Measurements from ENCODE around the gene GCDH.
"Not testable (repeated sequence)": the region's sequence is repeated elsewhere in the genome, so short reads cannot be mapped to it uniquely, and the experiment has no call there.

GCDH gene

DNA sequence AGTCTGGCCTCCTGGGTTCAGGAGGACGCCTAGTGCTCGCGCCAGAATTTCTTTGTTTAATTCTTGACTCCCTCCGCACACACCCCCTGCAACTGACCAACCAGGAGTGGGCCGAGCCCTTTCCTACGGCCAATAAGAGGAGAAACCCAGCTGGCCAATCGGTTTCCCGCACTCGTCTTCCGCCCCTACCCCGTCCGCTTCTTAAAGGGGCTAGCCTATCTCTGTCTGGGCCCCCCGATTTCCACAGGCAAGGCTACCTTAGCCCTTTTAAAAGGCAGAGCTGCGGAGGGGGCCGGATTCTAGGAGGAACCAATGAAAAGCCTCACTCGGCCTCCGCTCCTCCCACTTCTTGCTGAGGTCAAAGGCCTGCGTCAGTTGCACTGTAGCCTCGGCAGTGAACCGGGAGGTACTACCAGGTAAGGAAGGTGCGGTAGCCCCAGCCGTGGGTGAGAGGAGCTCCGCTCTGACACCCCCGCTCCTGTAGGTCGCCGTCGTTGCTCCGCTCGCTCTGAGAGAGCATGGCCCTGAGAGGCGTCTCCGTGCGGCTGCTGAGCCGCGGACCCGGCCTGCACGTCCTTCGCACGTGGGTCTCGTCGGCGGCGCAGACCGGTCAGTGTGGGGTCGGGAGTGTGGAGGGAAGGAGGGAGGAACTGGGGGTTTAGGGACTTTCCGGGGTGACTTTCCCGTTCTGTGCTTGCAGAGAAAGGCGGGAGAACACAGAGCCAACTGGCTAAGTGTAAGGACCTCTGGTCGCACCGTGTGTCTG lies at the start of gene GCDH:
Gene GCDH (plus strand): TSS at position 374 of the 766 bp plus-strand sequence. CDS start 145 bp downstream, at position 519.
- DNase-seq (ENCODE audit: low read depth): peak; percentile 98

DNA sequence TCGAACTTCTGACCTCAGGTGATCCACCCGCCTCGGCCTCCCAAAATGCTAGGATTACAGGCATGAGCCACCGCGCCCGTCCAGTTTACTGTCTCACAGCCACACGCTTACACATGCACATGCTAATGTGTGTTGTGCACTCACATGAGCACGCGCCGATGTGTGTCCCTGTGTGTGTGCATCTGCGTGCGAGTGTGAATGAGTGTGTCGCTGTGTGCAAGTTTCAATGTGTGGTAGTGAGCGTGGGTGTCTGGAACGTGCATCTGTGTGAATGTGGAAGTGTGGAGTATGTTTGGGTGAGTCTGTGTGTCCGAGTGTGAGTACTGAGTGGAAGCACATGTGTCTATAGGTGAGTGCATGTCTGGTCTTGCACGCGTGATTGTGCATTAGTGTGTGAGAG lies 48.4 kb upstream of the GCDH start:
- no peak for DNase-seq (ENCODE audit: low read depth)

DNA sequence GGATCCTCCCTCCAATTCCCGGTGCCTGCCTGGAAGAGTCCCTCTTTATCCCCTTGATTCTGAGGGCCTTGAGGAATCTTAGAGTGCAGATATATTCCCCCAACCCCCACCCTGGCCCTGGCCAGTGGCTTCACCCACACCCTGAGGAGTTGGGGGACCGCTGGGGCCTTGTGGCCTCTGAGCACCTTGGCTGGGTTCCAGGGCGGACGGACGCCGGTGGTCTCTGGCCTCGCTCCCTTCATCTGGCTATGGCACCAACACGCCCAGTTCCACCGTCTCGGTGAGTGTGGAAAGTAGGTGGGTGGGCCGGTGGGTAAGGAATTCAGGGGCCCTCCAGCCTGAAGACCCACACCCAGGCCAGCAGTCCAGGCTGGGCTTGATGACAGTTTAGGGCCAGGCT lies 47.6 kb upstream of the GCDH start:
- DNase-seq (ENCODE audit: low read depth): no peak

DNA sequence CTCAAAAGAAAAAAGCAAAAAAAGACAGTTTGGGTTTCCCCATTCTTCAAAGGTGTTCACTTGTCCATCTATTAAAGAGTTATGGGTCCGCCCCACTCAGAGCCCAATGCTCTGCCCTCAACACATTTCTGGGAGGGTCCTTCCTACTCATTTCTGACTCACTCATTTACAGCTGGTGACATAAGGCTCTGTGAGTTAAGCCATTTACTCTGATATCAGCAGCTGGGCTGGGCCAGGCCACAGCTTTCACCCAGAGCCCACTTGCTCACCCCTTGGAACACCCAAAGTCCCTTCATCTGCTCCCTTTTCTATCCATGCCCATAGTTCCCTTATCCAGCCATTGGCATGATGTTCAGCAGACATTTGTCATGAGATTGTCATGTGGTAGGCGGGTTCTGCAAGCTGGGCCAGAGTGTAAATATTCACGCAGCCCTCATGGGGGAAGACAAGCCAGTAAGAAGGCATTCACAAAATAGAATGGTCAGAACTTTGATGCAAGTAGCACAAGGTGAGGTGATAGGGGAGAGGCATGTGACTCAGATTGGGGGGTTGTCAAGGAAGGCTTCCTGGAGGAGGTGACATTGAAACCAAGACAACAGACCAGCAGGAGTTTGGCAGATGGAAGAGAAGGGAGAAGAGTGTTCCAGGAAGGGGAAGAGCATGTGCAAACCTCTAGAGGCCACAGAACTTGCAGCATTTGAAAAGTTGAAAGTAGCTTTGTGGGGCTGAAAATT lies 46.8 kb upstream of the GCDH start:
- DNase-seq (ENCODE audit: low read depth): no peak

DNA sequence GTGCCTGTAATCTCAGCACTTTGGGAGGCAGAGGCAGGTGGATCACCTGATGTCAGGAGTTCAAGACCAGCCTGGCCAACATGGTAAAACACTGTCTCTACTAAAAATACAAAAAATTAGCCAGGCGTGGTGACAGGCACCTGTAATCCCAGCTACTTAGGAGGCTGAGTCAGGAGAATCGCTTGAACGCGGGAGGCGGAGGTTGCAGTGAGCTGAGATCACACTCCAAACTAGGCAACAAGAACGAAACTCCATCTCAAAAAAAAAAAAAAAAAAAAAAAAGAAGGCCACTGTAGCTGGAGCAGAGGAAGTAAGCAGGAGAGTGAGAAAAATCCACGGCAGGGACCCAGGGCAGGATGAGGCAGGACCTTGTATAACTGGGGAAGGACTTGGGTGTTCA lies 44.3 kb upstream of the GCDH start:
- not testable (repeated sequence) for DNase-seq (ENCODE audit: low read depth)

DNA sequence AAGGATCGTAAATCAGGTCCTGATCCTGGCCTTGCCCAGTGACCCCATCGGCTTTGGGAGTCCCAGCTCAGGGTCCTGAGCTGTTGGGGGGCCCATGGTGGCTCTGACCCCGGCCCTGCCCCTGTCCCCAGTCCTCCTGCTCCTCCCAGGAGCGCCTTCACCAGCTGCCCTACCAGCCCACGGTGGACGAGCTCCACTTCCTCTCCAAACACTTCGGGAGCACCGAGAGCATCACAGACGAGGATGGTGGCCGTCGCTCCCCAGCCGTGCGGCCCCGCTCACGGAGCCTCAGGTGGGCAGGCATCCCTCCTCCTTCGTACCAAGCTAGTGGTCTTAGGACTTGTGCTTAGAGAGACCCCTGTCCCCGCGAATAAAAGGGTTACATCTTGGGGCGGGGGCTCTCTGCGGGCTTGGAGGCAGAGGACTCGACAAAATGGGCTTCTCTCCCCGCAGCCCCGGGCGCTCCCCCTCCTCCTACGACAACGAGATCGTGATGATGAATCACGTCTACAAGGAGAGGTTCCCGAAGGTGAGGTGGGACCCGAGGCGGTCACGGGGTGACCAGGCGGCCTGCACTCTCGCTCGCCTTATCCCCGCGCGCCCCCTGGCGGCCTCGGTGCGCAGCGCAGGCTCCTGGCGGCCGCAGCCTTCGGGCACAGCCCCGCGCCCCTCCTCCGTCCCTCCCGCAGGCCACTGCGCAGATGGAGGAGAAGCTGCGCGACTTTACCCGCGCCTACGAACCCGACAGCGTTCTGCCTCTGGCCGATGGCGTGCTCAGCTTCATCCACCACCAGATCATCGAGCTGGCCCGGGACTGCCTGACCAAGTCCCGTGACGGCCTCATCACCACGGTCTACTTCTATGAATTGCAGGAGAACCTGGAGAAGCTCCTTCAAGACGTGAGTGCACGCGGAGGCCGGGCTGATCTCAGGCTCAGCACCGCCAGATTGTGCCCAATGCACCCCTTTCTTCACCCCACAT lies 43.5 kb upstream of the GCDH start:
- DNase-seq (ENCODE audit: low read depth): peak; percentile 51

DNA sequence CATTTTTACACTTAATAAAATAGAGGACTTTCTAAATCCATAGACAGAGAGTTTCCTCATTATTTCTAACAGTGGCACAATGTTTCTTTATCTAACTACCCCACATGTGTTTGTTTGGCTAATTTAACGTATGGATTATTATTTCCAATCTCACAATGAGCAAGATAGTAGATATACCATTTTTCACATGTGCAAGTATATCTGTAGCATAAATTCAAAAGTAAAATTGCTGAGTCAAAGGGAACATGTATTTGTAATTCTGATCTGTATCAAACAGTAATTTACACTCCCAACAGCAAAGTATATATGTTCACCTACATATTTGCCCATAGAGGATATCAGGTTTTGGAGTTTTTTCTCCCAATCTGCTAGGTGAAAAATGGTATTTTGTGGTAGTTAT lies 34.3 kb upstream of the GCDH start:
- DNase-seq (ENCODE audit: low read depth): no peak

DNA sequence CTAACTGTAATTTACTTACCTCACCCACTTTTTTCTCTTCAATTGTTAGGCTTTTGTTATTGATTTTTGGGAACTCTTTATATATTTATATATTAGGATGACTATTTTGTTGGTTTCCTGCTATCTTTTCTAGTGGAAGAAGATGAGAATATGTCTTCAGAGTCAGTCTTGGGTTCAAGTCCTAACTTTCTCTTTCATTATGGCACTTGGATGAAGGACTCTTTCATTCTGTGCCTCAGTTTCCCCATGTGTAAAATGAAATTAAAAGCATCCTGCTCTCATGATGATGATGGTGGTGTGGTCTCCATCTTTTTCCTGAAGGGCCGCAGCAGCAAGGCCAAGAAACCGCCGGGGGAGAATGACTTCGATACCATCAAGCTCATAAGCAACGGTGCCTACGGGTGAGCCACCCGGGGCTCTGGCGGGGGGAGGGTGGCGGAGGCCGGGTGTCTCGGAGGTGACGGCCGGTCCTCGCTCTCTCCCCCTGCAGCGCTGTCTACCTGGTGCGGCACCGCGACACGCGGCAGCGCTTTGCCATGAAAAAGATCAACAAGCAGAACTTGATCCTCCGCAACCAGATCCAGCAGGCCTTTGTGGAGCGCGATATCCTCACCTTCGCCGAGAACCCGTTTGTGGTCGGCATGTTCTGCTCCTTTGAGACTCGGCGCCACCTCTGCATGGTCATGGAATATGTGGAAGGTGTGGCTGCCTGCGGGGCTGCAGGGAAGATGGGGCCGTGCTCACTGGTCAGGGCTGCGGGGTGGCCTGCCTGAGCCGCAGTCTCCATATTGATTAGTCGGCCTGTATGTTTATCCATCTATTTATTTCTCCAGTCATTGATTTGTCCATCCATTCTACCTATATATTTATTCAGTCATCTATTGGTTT lies 32.7 kb upstream of the GCDH start:
- DNase-seq (ENCODE audit: low read depth): no peak

DNA sequence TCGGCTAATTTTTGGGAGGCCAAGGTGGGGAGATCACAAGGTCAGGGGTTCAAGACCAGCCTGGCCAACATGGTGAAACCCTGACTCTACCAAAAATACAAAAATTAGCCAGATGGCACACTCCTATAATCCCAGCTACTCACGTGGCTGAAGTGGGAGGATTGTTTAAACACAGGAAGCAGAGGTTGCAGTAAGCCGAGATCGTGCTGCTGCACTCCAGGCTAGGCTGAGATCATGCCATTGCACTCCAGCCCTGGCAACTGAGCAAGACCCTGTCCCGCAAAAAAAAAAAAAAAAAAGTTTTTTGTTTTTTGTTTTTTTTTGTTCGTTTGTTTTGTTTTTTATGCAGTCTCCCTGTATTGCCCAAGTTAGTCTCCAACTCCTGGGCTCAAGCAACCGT lies 31.4 kb upstream of the GCDH start:
- no peak for DNase-seq (ENCODE audit: low read depth)

DNA sequence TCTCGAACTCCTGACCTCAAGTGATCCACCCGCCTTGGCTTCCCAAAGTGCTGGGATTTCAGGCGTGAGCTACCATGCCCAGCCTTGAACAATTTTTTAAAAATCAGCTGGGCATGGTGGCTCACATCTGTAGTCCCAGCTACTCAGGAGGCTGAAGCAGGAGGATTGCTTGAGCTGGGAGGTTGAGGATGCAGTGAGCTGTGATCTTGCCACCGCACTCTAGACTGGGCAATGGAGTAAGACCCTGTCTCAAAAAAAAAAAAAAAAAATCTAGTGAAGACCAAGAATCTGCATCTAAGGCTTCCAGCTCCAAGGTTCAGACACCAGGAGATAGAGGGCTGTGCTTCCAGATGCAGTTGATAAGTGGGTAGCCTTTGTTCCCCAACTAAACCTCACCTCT lies 26.8 kb upstream of the GCDH start:
- DNase-seq (ENCODE audit: low read depth): no peak

DNA sequence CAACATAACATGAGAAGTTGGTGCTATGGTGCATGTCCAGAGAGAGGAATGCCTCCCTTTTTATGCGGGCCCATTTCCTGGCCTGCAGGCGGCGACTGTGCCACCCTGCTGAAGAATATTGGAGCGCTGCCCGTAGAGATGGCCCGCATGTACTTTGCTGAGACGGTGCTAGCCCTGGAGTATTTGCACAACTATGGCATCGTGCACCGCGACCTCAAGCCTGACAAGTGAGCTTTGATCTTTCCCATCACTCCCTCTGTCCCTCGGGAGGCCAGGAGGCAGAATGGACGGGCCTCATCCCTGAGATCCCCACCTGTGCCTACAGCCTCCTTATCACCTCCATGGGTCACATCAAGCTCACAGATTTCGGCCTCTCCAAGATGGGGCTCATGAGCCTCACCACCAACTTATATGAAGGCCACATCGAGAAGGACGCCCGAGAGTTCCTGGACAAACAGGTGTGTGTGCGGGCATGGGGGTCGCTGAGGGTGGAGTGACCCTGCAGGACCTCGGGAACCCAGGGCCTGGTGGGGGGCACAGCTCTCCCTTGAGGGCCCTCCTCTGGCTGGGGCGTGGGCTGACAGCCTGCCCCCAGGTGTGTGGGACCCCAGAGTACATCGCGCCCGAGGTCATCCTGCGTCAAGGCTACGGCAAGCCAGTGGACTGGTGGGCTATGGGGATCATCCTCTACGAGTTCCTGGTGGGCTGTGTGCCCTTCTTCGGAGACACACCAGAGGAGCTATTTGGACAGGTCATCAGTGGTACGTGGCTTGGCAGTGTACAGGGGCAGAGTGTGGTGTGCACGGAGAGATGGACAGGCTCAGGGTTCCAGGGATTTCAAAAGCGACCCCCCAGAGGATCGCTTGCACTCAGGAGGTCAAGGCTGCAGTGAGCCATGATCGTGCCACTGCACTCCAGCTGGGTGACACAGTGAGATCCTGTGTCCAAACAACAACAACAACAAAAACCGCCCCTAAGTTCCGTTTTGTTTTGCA lies 25.9 kb upstream of the GCDH start:
- no peak for DNase-seq (ENCODE audit: low read depth)

DNA sequence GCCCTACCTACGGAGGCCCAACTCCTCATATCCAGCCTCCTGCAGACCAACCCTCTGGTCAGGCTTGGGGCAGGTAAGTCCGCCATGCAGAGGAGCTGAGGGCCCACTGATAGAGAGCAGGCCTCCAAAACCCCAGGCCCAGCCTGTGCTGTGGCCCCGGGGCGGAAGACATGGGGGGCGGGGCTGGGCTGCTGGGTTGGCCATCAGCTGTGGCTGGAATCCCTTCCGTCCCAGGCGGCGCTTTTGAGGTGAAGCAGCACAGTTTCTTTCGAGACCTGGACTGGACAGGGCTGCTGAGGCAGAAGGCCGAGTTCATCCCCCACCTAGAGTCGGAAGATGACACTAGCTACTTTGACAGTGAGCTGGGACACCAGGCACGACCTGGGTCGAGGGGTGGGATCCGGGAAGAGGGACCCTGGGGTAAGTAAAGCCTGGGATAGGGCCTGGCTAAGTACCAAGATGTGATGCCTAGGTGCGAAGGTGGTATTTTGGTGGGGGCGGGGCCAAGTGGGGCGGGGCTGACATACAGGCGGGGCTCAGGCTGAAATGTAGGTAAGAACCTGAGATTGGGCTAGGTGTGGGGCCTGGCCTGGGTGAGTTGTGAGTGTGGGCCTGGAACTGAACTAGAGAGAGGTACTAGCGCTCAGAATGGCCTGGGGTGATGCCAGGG lies 25.1 kb upstream of the GCDH start:
- no peak for DNase-seq (ENCODE audit: low read depth)

DNA sequence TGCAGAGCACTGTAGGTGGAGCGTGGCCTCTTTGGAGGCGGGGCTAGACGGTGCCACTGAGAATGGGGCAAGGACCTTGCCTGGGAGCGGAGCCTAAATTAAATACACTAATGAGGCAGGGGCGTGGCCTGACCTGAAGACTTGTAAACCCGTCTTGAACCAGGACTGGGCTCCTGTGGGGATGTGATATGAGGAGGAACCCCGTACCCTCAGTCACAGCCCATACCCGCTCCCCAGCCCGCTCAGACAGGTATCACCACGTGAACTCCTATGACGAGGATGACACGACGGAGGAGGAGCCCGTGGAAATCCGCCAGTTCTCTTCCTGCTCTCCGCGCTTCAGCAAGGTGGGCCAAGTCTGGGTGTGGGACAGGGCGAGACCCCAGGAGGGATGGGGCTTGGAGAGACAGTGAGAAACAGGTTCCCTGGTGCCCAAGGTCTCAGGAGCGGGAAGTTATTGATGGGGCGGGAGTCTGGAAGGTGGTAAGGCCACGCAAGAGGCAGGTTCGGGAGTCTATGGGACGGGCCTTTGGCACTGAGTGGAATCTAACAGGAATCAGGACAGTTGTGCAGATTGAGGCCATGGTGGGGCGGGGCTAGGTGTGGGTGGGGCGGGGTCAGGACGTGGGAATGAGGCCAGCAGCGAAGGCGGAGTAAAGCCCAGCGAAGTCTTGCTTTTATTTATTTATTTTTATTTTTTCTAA lies 24.4 kb upstream of the GCDH start:
- DNase-seq (ENCODE audit: low read depth): no peak

DNA sequence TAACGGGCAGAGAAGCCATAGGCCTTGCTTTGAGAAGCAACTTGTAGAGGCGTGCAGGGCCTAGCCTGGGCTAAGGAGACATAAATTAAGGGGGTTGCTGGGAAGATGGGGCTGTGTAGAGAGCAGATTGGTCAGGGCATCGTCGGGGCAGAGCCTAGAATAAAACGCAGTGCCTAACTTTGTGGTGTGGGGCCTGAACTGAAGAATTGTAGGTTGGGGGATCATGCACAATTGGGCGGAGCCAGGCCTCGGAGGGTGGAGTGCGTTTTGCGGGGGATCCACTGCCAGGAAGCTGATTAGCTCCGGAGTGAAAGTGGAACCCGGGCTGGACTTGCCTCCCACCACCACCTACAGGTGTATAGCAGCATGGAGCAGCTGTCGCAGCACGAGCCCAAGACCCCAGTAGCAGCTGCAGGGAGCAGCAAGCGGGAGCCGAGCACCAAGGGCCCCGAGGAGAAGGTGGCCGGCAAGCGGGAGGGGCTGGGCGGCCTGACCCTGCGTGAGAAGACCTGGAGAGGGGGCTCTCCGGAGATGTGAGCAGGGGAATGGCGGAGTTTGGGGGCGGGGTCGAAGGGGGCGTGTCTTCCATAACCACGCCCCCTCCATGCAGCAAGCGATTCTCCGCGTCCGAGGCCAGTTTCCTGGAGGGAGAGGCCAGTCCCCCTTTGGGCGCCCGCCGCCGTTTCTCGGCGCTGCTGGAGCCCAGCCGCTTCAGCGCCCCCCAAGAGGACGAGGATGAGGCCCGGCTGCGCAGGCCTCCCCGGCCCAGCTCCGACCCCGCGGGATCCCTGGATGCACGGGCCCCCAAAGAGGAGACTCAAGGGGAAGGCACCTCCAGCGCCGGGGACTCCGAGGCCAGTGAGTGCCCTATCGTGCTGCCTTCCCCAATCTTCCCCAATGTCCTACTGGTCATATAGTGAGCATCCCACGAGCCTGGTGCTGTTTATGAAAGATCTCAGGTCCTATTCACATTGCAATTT lies 23.6 kb upstream of the GCDH start:
- no peak for DNase-seq (ENCODE audit: low read depth)

DNA sequence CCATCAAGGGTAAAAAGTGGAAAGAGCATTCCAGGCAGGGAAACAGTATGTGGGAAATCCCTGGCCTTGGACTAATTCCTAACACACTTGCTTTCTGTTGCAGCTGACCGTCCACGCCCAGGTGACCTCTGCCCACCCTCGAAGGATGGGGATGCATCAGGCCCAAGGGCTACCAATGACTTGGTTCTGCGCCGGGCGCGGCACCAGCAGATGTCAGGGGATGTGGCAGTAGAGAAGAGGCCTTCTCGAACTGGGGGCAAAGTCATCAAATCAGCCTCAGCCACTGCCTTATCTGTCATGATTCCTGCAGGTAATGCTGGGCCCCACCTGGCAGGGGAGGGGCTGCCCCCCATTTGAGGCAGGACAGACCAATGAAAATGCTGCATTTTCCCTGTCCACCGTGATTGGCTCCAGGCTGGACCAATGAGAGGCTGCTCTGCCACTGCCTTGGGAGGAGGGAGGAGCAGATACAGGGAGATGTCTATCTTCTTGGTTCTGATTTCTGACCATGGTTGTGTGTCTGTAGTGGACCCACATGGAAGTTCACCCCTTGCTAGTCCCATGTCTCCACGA lies 22.3 kb upstream of the GCDH start:
- DNase-seq (ENCODE audit: low read depth): no peak

DNA sequence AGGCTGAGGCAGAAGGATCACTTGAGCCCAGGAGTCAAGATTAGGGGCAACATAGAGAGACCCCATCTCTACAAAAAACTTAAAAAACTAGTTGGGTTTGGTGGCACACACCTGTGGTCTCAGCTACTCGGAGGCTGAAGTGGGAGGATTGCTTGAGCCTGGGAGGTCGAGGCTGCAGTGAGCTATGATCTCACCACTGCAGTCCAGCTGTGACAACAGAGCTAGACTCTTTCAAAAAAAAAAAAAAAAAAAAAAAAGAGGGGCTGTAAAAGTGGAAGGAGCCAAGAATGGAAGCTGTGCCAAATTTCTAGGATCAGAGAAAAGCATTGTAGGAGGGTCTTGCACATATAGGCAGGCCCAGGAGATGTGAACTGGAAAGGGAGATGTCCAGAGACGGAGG lies 19.3 kb upstream of the GCDH start:
- no peak for DNase-seq (ENCODE audit: low read depth)

DNA sequence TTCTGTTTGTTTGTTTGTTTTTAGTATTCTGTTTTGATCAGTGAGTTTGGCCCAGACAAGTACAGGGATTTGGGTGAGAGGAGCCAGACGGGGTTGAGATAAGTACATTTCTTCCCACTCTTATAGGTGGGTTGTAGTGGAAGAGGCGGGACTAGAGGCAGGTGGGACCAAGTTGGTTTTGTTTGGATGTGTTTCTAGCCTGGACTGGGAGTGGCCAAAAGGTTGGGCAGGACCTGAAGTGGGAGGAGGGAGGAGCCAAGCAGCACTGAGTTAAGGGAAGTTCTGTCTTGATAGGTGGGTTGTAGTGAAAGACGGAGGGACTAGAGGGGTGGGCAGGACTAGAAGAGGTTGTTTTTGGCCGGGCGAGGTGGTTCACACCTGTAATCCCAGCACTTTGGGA lies 18.7 kb upstream of the GCDH start:
- DNase-seq (ENCODE audit: low read depth): no peak
